NCI-H1417 (cell line): ENCODE data around the gene DNLZ.
"Not testable (repeated sequence)": the region's sequence is repeated elsewhere in the genome, so short reads cannot be mapped to it uniquely, and the experiment has no call there.

Experiments
- DNase-seq, 3 experiments: peaks; one replicate each; lab custom pipeline; 2025; lab: John Stamatoyannopoulos, UW

The DNLZ gene

DNA sequence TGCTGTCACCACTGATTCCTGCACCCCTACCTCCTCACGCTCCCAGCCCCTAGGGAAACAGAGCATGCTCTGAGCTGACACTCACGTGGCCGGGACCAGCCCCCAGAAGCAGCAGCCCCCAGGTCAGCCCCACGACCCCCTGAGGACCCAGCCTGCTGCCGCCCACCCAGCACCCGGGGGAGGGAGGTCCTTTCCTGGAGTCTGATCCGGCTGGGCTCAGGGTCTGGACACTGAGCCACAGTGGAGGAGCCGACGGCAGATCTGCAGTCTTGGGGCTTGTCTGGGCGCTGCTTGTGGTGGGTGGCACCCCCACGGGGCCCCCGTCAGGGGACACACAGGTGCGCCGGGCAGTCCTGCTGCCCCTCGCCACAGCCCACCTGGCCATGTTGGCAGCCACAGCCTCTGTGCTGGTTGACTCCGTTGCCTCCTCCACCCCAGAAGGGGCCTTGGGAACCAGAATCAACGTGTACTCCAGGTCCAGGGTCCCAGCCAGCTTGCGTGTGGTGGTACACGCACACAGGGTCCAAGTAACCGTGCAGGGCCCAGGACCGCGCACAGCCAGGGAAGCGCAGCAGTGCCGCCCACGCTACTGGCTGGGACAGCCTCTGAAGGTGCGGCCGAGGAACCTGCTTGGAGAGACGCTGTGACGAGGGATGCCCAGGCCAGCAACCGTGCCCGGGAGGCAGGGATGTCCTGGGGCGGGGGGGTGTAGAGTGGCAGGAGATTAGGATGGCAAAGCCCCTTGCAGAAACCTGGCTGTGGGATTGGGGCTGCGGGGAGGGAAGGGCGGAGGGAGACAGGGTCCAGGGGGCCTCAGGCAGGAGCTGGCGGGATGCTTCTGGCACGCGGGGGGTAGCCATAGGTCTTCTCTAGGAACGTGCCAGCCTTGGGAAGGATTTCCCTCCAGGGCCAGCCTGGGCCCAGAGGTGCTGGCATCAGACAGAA, 3.5 kb downstream of the DNLZ start:
- DNase-seq: no peak

DNA sequence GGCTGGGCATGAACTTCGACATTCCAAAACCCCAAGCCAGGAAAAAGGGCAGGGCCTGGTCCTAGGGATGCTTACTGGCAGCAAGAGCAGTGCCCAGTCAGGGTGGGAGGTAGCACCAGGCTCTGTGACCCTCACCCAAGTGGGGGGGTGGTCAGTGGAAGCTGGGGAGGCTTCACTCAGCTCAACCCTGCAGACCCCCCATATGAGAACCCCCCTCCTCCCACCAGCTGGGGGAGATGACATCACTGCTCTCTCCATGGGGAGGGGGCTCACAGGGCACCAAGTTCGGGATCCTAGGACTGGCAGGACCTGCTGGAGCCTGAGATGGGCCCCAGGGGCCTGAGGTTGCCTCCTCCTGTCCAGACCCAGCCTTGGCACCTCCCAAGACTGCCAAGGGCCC, 4.7 kb downstream of the DNLZ start:
- DNase-seq: no peak

DNA sequence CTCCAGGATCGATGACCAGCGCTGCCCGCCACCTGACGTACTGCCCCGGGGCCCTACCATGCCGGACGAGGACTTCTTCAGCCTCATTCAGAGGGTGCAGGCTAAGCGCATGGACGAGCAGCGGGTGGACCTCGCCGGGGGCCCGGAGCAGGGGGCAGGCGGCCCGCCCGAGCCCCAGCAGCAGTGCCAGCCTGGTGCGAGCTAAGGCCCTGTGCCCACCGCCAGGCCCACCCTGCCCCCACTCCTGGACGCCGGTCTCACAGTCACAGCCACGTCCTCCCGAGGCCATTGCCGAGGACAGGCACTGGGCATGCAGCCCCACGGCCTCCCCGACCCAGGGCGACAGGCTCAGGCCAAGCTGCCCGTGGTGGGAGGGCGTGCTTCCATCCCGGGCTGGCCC, 5.5 kb downstream of the DNLZ start:
- no peak for DNase-seq

DNA sequence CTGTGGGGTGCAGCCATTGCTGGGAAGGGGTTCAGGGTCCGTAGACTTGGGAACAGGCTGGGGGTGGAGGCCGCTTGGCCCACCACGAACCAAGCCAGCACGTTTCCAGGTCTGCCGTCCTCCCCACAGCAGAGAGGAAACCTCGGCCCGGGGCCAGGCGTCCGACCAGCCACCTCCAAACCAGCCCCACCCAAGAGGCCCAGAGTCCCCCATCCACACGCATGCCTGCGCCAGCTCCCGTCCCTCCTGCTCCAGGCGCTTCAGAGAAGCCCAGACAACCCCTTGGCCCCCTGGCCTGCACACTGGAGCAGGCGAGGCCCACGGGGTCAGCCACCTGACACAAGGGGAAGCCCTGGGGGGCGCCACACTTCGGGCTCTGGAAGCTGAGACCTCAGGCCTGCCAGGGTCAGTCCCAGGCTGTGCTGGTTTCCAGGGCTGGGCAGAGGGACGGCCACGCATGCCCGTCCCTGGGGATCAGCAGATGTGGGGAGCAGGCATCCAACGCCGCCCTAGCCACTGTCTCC, 6.3 kb downstream of the DNLZ start:
- DNase-seq: no peak

DNA sequence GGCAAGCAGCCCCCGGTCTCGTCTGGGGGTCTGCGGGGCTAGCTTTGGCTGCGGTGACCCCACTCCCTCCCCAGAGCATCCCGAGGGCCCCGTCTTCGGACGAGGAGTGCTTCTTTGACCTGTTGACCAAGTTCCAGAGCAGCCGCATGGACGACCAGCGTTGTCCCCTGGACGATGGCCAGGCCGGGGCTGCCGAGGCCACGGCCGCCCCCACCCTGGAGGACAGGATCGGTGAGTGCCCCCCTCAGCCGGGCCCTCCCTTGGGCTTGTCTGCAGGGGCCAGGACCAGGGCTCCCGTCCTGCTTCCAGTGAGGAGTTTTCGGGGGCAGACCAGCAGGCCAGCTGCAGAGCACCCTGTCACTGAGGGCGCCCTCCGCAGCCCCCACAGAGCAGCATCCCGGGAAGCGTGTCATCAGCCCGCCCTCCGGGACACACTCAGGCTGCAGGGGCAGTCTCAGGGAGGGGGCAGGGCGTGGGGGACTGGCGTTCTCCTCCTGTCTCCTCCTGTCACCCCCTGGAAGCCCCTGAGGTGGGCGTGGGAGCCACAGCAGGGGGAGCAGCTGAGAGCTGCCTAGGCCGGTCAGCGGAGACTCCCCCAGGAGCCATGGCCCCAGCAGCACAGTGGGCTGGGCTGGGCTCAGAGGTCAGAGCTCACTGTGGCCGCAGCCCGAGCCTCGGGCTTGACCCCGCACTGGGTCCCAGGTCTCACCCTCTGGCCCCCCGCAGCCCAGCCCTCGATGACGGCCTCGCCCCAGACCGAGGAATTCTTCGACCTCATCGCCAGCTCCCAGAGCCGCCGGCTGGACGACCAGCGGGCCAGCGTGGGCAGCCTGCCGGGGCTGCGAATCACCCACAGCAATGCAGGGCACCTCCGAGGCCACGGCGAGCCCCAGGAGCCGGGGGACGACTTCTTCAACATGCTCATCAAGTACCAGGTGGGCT, 7.7 kb downstream of the DNLZ start:
- DNase-seq: no peak

DNA sequence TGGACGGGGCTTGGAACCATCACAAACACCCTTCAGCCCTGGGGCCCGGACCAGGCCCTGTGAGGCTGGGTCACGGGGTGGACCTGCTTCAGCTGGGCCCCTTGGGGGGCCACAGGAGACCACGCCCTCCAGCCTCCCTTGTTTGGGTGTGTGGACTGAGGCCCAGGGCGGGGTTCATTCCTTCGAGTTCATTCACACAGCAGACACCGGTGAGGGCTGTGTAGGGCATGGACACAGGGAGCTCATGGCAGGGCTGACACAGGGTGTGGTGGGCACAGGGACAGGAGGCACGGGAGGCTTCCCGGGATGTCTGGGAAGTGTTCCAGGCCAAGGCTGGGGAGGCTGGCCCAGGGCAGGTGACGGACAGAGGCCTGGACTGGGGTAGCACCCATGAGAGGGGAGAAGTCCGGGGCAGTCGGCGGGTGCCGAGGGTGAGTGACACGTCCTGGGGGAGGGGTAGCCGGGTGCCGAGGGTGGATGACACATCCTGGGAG, 8.9 kb downstream of the DNLZ start:
- peak in 1 of 3 experiments; percentile 31 for DNase-seq

DNA sequence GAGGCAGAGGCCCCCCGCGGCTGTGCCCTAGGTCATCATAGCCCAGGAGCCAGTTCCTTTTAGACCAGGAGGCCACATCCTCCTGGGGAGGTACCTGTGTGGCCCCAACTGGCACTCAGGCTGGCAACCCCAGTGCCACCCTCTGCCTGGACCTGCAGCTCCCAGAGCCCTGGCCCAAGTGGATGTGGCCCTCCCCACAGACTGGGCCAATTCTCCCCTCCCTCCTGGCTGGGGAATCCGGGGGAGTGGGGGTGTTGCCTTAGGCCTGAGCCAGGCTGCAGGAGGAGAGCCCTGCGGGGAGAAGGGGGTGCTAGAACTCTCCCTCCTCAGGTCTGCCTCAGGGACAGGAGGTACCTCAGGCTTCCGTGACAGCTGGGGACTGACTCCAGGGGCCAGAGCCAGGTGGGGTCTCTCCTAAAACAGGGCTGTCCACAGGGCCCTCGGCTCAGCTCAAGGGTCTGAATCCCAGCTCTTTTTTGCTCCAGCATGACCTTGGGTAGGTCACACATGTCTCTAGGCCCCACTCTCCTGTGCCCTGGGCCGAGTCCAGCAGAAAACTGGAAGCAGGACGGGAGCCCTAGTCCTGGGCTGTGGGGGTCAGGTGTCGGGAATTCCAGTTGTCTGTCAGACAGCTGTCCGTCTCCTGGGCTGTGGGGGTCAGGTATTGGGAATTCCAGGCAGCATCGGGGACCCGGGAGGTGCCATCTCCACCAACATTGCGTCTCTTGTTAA, 9.6 kb downstream of the DNLZ start:
- DNase-seq: no peak

DNA sequence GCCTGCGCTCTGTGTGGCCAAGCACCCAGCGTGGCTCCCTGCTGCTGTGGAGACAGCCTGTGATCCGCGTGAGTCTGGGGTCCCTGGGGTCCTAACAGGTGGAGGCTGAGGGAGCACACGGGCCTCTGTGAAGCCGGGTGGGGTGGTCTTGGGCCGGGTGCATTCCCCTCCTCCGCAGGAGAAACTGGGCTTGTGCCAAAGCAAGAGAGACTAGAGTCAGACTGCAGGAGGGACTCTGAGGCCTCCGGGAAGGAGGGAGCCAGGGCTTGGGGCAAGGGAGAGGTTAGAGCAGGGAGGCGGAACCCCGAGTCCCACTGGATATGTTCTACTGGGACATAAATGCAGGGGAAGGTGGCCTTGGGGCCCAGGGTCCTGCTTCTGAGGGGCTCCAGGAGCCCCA, 10.5 kb downstream of the DNLZ start:
- DNase-seq: no peak

DNA sequence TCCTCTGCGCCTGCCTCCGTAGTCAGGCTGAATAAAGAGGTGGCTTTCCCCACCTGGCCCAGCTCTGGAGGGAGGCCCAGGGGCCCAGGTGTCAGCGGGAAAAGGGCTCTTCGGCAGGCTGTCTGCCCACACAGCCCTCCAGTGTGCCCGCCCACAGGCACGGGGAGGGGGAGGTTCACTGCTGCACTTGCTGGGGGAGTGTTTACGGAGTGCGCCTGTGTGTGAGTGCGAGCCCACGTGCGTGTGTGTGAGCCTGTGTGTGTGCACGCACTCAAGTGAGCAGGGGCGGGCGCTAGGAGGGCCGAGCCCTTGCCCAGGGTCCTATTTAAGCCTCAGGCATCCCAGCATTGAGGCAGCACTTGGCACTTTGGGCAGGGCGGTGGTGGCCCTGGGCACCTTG, 10.9 kb downstream of the DNLZ start:
- peak; percentile 42 to 68 (median 47) for DNase-seq

DNA sequence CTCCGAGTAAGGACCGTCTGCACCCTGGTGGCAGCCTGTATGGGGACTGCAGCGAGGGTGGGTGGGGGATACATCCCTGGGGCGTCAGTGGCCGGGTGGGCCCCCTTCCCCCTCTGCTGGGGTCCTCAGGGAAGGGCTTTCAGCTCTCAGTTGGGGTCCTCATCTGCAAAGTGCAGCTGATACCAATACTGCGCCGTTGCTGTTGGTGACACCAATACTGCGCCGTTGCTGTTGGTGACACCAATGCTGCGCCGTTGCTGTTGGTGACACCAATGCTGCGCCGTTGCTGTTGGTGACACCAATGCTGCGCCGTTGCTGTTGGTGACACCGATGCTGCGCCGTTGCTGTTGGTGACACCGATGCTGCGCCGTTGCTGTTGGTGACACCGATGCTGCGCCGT, 11.7 kb downstream of the DNLZ start:
- DNase-seq: not testable (repeated sequence)

DNA sequence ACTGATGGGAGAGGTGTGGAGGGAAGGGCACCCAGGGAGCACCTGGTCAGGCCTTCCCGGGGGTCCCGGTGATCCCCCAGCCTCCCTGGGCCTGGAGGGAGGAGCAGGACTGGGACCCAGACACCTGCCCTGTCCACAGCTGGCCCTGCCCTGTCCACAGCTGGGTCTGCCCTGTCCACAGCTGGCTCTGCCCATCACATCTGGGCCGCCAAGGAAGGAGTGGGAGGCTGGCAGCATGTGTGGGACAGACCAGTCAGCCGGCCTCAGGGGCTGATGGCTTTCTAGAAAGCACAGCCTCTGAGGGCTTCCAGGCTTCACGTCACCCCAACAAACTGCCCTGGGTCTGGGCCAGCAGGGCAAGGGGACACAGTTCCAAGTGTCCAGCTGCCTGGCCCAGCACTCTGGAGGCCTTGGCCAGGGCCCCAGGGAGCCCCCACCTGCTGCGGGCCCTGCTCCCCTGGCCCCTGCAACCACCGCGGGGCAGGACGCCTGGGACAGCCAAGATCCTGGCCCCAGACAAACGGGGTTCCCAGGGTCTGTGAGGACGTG, 12.2 kb downstream of the DNLZ start:
- DNase-seq: no peak

DNA sequence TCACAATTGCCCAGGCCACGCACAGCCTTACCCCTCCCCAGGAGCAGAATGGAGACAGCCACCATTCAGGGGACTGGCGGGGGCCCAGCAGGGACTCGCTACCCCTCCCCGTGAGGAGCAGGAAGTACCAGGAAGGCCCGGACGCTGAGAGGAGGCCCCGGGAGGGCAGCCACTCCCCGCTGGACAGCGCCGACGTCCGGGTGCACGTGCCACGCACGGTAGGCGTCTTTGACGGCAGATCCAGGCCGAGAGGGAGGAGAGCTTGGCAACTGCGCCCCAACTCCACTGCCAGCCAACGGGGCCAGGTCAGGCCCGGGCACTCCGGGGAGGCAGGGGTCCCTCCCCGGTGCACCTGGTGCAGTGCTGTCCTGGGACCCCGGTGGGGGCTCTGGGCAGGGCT, 14.0 kb downstream of the DNLZ start:
- DNase-seq: no peak

DNA sequence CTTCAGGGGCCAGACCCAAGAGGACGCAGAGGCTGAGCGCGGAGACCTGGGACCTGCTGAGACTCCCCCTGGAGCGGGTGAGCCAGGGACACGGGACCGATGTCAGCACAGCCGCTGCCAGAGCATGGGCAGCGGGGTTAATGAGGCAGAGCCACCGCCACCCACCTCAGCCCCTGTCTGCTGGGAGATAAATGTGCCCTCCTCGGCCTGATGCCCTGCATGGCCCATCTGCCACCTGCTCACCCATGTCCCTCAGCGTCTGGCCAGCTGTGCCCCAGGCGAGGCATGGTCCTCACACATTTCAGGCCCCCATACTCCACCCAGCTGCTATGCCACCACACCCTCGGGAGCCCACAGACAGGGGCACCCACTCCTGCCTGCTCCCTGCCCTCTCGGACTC, 14.9 kb downstream of the DNLZ start:
- DNase-seq: peak in 1 of 3 experiments; percentile 18

DNA sequence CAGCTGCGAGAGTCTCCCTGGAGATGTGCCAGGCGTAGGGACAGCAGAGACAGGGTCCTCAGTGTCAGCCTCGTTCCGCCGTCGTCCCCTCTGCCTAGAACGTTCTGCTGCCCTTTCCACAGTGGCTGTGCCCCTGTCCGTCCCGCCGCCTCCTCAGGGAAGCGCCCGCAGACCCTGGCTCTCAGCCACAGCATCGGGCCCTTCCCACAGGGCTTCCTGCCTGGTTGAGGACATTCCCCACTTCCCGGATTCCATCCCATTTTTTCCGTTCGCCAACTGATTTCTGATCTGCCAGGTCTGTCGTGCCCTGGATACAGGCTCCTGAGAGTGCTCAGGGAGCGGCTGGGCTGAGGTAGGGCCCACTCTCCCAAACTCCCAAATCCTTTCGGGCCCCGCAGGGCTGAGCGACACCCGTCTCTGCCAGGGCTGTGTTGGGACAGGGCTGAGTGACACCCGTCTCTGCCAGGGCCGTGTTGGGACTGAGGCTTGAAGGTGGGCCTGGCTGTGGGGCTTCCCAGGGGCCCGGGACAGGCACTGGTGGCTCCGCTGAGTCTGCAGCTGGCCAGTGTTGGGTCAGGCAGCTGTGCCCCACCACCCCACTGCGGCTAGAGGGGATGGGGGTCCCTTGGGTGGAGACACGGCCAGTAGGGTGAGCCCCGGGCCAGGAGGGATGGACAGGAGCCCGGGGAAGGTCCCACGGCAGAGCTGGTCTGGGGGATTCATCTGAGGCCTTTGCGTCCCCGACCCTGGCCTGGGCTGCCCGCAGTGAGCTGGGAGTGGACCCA, 15.9 kb downstream of the DNLZ start:
- no peak for DNase-seq

DNA sequence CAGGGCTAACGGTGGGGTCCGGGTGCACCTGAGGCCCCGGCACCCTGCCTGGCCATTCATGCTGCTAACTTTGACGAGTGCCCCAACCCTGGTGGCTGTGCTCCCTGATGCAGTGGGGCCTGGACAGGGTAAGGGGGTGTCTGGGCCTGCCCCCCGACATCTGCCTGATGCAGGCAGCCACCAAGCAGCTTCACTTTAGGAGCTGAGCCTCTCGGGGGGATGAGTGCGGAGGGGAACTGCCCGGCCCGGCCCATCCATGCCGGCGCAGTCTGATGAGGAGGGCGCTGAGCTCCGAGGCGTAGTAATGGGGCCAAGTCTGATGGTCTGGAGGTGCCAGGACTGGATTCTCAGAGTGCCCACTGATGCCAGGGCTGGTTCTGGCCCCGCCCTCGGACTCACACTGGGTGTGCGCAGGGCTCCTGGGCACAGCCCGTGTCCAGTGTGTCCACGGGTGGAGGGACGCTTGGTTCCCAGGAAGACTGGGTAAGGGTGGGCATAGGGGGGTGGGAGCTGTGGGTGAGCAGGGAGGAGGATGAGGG, 16.5 kb downstream of the DNLZ start:
- no peak for DNase-seq

DNA sequence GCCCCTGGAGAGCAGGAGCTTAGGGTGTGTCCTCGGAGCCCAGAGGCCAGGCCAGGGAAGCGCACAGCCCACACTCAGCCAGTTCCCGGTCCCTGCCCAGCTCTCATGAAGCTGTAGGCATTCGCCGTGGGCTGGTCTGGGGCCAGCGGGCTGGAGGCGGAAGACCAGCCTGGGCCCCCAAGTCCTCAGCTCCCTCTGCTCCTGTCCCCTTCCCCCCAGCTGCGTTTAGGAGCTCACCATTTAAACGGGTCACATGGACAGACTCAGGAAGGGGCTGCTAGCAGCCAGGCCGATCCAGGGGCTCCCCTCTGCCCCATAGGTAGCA, 17.4 kb downstream of the DNLZ start:
- DNase-seq: no peak

DNA sequence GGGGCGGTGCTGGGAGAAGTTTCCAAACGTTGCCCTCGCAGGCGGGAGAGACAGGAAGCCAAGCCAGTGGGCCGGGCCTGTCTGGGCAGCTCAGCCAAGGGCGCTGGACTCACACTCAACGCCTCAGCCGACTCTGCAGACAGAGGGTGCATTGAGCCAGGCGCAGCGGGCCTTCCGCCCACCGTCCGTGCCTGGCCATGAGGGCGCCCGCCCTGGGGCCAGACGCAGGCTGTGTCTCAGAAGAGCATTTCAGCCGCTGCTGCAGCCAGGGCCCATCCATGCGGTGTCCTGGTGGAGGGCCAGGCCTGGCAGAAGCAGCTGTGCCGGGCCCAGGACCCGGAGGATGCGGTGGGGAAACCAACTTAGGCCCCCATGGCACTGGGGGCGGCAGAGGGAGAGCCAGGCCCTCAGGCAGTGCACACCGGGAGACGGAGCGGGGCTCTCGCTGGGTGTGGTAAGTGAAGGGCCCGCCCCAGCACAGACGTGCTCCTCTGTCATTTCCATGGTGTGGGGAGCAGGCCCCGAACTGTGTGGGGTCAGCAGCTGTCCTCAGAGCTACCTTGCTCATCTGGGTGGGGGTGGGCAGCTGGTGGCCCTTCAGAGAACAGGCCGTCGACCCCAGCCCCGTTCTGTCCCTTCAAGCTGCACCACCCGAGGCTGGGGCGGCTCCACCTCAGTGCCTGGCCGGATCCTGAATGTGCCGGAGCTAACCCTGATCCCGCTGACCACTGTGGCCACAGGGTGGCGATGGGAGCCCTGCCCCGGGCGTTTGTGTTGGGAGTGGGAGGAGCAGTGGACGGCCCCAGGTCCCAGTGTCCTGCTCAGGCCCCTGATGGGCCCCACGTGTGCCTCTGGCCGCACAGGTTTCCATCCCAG, 18.0 kb downstream of the DNLZ start:
- no peak for DNase-seq

DNA sequence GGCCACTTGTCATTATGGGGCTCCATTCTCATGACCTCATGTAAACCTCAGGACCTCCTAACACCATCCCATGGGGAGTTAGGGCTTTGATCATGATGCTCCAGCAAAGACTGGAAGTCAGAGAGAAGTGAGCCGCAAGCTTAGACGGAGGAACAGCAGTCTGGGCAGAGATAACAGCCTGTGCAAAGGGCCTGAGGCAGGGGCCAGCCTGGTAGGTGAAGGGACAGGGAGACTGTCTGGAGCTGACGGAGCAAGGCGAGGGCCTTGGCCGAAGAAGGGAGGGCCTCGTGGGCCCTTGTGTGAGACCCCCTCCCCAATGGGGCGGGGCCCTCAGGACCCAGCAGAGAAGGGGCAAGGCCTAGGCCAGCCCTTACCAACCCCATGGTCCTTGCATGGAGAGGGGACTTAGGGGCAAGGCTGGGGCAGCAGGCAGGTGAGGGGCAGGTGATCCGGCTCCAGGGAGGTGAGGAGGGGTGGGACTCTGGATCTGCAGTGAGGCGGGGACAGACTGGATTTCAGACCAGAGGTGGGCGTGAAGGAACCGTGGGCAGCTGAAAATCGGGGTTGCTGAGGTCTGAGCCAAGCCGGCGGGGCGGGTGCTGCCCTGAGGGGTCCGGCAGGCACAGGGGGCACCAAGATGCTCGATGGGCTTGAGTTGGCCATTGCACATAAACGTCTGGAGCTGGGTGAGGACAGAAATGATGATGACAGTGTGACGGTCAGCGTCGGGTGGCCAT, 18.8 kb downstream of the DNLZ start:
- DNase-seq: no peak

DNA sequence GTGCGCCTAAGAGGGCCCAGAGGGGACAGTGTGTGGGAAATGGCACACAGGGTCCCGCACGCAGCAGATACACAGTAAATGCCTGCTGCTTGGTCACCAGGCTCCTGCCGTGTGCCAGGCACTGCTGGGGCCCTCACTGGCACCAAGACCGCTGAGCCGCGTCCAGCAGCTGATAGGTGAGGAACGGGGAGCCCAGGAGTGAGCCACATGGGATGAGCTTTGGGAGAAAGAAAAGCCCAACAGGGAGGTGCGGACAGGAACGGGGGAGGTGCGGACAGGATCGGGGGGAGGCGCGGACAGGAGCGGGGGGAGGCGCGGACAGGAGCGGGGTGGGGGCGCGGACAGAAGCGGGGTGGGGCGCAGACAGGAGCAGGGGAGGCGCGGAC, 19.7 kb downstream of the DNLZ start:
- DNase-seq: no peak
